Heart left ventricle (tissue), 13 donors: ENCODE data around the gene PGM1.

Source experiments
- POLR2A ChIP-seq, 2 donors: fragments of 450-650 bp; IDR thresholded peaks; one replicate each; pipeline ENCODE4 v1.6.1; 2017; ENCODE audit warnings: antibody characterized with exemption in 2 of 2, mild to moderate bottlenecking in 2 of 2, moderate library complexity in 2 of 2
- TF ChIP-seq, protein P1 (sequence below), 12 donors: fragments of 200-600 bp; sonication (generic) in 4 of 12; IDR thresholded peaks; one replicate each; pipeline versions ENCODE4 v1.5.0 to v1.8.0; 2018 to 2022; ENCODE audit warnings: antibody characterized with exemption in 12 of 12, mild to moderate bottlenecking in 5 of 12
- donor health status: ischemic (EF 13 %, LVEDD 7.1; RV severe dilation, severe dysfunction).
- donor health status: DM: no; HTN: yes; CAD: no.
- donor health status: DM: no; HTN: no; CAD: no.
- donor health status: ischemic (EF 25% LVEDD 6.9; RV normal size, moderate dysfunction).
- donor health status: ischemic (EF 25% LVEDD 5.7; RV mildly dilated, moderate dysfunction).
- donor health status: ischemic (EF 35%, LVEDD 5.7; RV mildly dilated, moderate dysfunction).
- donor health status: nonischemic (EF 11% LVEDD 7.7; RV severe dilation, severe dysfunction).
- donor health status: DM: yes; HTN: yes; CAD: no.
- donor health status: PGD.
- donor health status: ischemic (EF 29% LVEDD 5.4; RV normal size, mild dysfunction).
- donor health status: nonischemic (EF 23%, LVEDD 6.1; RV moderate dilation, normal function).

DNA sequence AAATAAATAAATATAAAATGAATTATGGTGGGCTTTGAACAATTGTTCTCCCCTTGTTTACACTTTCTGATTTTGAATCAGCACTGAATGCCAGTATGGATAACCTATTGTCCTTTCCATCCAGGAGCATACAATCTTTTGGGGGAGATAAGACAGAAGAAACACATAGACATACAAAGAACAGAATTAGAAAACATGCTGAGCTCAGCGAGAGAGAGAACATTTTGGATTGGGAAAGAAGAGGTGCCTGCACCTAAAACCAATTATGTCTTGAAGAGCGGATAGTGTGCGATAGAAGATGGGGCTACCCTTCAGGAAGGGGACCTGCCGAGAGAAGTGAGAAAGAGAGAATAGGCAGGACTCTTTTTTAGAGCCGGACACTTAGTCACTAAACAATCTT, 6.6 kb downstream of the PGM1 start:
- TF ChIP-seq, protein P1, sequence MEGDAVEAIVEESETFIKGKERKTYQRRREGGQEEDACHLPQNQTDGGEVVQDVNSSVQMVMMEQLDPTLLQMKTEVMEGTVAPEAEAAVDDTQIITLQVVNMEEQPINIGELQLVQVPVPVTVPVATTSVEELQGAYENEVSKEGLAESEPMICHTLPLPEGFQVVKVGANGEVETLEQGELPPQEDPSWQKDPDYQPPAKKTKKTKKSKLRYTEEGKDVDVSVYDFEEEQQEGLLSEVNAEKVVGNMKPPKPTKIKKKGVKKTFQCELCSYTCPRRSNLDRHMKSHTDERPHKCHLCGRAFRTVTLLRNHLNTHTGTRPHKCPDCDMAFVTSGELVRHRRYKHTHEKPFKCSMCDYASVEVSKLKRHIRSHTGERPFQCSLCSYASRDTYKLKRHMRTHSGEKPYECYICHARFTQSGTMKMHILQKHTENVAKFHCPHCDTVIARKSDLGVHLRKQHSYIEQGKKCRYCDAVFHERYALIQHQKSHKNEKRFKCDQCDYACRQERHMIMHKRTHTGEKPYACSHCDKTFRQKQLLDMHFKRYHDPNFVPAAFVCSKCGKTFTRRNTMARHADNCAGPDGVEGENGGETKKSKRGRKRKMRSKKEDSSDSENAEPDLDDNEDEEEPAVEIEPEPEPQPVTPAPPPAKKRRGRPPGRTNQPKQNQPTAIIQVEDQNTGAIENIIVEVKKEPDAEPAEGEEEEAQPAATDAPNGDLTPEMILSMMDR (IDR thresholded peaks at IDR 0.05), result no peak
- TF ChIP-seq POLR2A (IDR thresholded peaks at IDR 0.05), result no peak
